ENCODE results near the gene CBLB.

CBLB gene

DNA sequence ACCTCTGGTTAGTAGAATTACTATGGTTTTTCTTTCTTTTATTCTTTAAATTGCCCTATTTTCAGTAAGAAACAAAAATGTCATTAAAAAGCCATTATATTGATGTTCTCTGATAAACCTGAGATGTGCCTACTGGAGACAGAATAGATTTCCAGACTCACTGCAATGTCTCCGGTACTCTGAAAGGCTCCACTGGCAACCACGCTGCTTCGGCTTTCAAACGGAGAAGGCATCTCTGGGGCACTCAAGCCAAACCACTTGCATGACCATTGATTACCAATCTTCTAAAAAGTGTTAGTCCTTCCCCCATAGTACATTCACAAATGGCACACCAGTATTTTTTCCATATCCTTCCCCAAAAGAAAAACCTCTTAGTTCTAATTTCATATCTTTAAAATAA lies 82.6 kb downstream of the CBLB start:
- H3K4me3 Mint-ChIP-seq: peak overlapping the region in 1 of 3 experiments; percentile 31
- no peaks in the 10 kb centered on the region for H3K27me3 Mint-ChIP-seq (ENCODE audit: low read depth)
- H3K27ac Mint-ChIP-seq: peak overlapping the region; percentile 66 to 88 (median 79)
- TF ChIP-seq, protein P1, sequence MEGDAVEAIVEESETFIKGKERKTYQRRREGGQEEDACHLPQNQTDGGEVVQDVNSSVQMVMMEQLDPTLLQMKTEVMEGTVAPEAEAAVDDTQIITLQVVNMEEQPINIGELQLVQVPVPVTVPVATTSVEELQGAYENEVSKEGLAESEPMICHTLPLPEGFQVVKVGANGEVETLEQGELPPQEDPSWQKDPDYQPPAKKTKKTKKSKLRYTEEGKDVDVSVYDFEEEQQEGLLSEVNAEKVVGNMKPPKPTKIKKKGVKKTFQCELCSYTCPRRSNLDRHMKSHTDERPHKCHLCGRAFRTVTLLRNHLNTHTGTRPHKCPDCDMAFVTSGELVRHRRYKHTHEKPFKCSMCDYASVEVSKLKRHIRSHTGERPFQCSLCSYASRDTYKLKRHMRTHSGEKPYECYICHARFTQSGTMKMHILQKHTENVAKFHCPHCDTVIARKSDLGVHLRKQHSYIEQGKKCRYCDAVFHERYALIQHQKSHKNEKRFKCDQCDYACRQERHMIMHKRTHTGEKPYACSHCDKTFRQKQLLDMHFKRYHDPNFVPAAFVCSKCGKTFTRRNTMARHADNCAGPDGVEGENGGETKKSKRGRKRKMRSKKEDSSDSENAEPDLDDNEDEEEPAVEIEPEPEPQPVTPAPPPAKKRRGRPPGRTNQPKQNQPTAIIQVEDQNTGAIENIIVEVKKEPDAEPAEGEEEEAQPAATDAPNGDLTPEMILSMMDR (IDR thresholded peaks at IDR 0.05; ENCODE audit: unreplicated experiment in 3 of 3): no peak
- peaks cover 44% of the 10 kb centered on the region for H3K4me1 Mint-ChIP-seq
- H3K36me3 Mint-ChIP-seq (ENCODE audit: low read depth): no peaks in the 10 kb centered on the region
- no peaks in the 10 kb centered on the region for H3K9me3 Mint-ChIP-seq

DNA sequence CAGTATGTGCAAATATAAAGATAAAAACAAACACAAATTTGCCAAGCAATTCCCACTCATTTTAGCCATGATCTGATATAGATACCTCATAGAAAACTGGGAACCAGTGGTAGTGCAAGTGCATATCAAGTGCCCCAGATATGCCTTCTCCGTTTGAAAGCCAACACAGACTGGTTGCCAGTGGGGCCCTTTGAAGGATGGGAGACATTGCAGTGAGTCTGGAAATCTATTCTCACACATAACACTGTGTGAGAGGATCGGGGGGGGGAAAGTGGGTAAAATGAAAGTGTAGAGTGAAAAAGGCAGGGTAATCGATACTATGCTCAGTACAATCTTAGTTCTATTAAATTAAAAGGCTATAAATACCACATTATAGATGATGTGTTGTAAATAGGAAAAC lies 83.0 kb downstream of the CBLB start:
- Mint-ChIP-seq H3K27me3 (ENCODE audit: low read depth) (no peaks in the 10 kb centered on the region), H3K27ac (peak overlapping the region; percentile 7 to 88 (median 78))

DNA sequence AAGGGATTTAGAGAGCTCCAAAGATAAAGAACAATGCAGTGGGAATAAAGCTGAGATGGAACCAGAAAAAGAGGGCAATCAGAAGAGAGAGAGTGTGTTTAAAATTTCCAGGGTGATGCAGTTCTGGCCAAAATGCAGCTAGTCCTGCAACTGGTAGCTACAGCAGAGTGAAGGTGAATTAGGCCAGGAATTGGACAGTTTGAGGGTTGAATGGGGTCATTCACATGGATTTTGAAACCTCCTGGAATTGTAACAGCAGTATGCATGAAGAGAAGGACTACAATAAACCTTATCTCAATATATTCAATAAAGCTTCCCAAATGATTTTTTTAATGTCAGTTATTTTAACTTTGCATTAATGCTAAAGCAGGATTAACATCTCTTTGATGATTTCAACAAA lies 85.2 kb downstream of the CBLB start:
- Mint-ChIP-seq H3K36me3 (ENCODE audit: low read depth) (no peaks in the 10 kb centered on the region), H3K27me3 (ENCODE audit: low read depth) (no peaks in the 10 kb centered on the region), H3K4me1 (peaks cover 36% of the 10 kb centered on the region), H3K4me3 (no peak overlapping the region), H3K27ac (no peak overlapping the region), H3K9me3 (no peaks in the 10 kb centered on the region)
- TF ChIP-seq, protein P1 (IDR thresholded peaks at IDR 0.05; ENCODE audit: unreplicated experiment in 3 of 3): no peak

More for the DNA sequence above, 83.0 kb downstream of the CBLB start:
- Mint-ChIP-seq H3K36me3 (ENCODE audit: low read depth) (no peaks in the 10 kb centered on the region), H3K4me1 (peaks cover 42% of the 10 kb centered on the region), H3K4me3 (no peak overlapping the region), H3K9me3 (no peaks in the 10 kb centered on the region)
- TF ChIP-seq, protein P1 (IDR thresholded peaks at IDR 0.05; ENCODE audit: unreplicated experiment in 3 of 3): no peak

DNA sequence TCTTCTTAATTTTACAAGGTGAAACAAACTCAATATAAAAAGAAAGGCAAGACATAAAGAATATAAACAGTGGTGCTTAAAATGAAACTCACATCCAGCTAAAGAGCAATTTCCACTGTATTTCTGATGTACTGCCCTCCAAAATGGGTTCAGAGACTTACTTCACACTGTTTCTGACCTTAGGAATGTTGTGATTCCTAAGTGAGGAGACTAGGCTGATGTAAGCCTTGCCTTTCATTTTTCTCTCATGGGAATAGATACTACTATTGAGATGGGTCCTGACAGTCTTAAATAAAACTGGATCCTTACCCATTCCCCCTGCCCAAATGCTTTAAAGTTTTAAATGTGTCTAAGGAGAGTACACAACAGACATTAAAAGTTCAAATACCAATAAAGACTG lies 86.9 kb downstream of the CBLB start:
- Mint-ChIP-seq H3K9me3 (no peaks in the 10 kb centered on the region), H3K4me3 (no peak overlapping the region), H3K27ac (peak overlapping the region; percentile 15 to 64 (median 54)), H3K27me3 (ENCODE audit: low read depth) (no peaks in the 10 kb centered on the region), H3K4me1 (peaks cover 23% of the 10 kb centered on the region), H3K36me3 (ENCODE audit: low read depth) (no peaks in the 10 kb centered on the region)
- TF ChIP-seq, protein P1 (IDR thresholded peaks at IDR 0.05; ENCODE audit: unreplicated experiment in 3 of 3): no peak

DNA sequence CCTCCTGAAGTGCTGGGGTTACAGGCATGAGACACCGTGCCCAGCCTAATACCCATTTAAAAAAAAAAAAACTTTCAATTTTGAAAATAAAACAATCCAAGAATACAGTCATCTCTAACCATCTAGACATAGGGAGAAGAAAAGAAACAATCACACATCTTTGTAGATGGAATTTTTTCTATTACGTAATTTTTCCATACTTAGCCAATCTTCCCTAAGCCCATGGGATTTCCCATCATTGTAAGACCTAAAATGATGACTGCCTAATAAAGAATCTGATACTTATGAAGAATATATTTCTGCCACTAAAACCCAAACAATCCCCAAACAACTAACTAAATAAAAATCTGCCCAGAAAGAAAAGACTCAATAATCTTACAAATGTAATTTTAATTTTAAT lies 88.7 kb downstream of the CBLB start:
- H3K4me1 Mint-ChIP-seq: peaks cover 12% of the 10 kb centered on the region
- H3K9me3 Mint-ChIP-seq: no peaks in the 10 kb centered on the region
- no peaks in the 10 kb centered on the region for H3K27me3 Mint-ChIP-seq (ENCODE audit: low read depth)
- H3K4me3 Mint-ChIP-seq: no peak overlapping the region
- no peaks in the 10 kb centered on the region for H3K36me3 Mint-ChIP-seq (ENCODE audit: low read depth)
- TF ChIP-seq, protein P1 (IDR thresholded peaks at IDR 0.05; ENCODE audit: unreplicated experiment in 3 of 3): no peak
- H3K27ac Mint-ChIP-seq: no peak overlapping the region

DNA sequence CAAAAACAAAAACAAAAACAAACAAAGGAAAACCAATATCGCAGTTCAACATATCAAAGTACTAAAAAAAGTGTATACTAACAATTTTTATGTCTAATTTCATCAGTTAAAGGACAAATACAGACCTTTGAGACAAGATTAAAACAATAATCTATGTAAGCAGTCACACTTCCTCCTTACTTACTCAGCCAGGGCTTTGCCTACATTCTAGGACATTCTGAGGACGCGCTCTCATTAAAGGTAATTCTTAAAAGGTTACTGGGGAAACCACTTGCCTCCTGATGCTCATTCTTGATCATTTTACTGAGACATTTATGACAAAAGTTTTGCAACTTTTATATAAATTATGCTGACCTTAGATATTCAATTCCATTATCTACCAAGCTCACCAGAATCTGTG lies 93.4 kb downstream of the CBLB start:
- no peaks in the 10 kb centered on the region for H3K27me3 Mint-ChIP-seq (ENCODE audit: low read depth)
- H3K4me3 Mint-ChIP-seq: no peak overlapping the region
- H3K9me3 Mint-ChIP-seq: no peaks in the 10 kb centered on the region
- H3K36me3 Mint-ChIP-seq (ENCODE audit: low read depth): peaks cover 27% of the 10 kb centered on the region
- TF ChIP-seq, protein P1 (IDR thresholded peaks at IDR 0.05; ENCODE audit: unreplicated experiment in 3 of 3): no peak
- no peaks in the 10 kb centered on the region for H3K4me1 Mint-ChIP-seq
- H3K27ac Mint-ChIP-seq: peak overlapping the region; percentile 13 to 42 (median 20)
